Thoracic aorta (tissue), 2 donors: ENCODE measurements around the gene BTBD8. TPM values are rescaled to one million over a fixed set of nuclear protein-coding genes. Genes with fewer than 3 reads are reported as not detected.

Source experiments
- ATAC-seq: fragments of 150-250 bp; one replicate; pipeline ENCODE4 v1.8.0; 2017; ENCODE audit warnings: low read depth; ENCODE audit not compliant: insufficient number of reproducible peaks, low FRiP score
- DNase-seq: peaks from one replicate; pipeline ENCODE4 v3.0.0-alpha.2; 2020; ENCODE audit warnings: low spot score
- H3K27ac ChIP-seq, 2 donors: fragments of 200-600 bp; sonication (generic); 1 replicate in 1 of 2; 2 replicates in 1 of 2; pipeline ENCODE4 v1.5.1; 2016; ENCODE audit warnings: mild to moderate bottlenecking in 2 of 2, moderate library complexity in 2 of 2
- H3K27me3 ChIP-seq: fragments of 200-600 bp; sonication (generic); replicated peaks from 2 replicates; pipeline ENCODE4 v1.6.0; 2016; ENCODE audit warnings: mild to moderate bottlenecking; ENCODE audit not compliant: insufficient read depth
- H3K36me3 ChIP-seq: fragments of 200-600 bp; sonication (generic); one replicate; pipeline ENCODE4 v1.5.1; 2016
- H3K4me1 ChIP-seq, 2 donors: fragments of 200-600 bp; sonication (generic); 1 replicate in 1 of 2; 2 replicates in 1 of 2; pipeline versions ENCODE4 v1.5.1 to v1.6.0; 2016; ENCODE audit warnings: low read depth in 2 of 2, mild to moderate bottlenecking in 1 of 2; ENCODE audit not compliant: control insufficient read depth in 1 of 2
- H3K4me3 ChIP-seq: fragments of 200-600 bp; sonication (generic); 2 replicates; pipeline ENCODE4 v1.5.1; 2016; ENCODE audit warnings: mild to moderate bottlenecking
- H3K9me3 ChIP-seq: fragments of 200-600 bp; sonication (generic); 2 replicates; pipeline ENCODE4 v1.5.1; 2016
- total RNA-seq, 2 donors: library from RNA; depleted of rRNA; stranded (reverse); fragments of >200 nt; gene quantifications; one replicate each; pipeline versions ENCODE4 v1.1.0 to v1.2.3, GENCODE V29; 2016
- TF ChIP-seq, protein P1 (sequence below): fragments of 200-600 bp; sonication (generic); IDR thresholded peaks from one replicate; pipeline ENCODE4 v1.5.1; 2019; ENCODE audit warnings: antibody characterized with exemption

Gene BTBD8
- total RNA-seq, 2 donors from 2014 or later = 3.8 to 12.9 TPM

DNA sequence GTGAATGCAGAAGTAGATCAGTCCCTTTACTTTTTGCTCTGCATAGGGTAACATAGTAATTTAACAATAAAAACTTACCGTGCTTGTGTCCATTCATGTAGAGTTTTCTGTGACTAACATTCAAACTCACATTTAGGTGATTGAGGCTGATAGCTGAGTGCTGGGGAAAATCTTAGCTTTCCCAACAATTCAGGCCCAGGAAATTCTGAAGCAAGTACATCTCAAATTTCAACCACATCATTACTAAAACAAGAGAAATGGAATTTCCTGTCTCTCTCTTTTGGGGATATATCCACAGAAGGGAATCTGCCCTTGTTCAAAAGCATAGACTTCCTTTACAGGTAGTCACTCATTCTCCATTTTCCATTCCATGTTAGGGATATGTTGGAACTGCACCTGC is 104.5 kb downstream of the BTBD8 start:
- no peaks in the 10 kb centered on the region for H3K4me1 ChIP-seq
- no peak overlapping the region for H3K27ac ChIP-seq
- TF ChIP-seq, protein P1, sequence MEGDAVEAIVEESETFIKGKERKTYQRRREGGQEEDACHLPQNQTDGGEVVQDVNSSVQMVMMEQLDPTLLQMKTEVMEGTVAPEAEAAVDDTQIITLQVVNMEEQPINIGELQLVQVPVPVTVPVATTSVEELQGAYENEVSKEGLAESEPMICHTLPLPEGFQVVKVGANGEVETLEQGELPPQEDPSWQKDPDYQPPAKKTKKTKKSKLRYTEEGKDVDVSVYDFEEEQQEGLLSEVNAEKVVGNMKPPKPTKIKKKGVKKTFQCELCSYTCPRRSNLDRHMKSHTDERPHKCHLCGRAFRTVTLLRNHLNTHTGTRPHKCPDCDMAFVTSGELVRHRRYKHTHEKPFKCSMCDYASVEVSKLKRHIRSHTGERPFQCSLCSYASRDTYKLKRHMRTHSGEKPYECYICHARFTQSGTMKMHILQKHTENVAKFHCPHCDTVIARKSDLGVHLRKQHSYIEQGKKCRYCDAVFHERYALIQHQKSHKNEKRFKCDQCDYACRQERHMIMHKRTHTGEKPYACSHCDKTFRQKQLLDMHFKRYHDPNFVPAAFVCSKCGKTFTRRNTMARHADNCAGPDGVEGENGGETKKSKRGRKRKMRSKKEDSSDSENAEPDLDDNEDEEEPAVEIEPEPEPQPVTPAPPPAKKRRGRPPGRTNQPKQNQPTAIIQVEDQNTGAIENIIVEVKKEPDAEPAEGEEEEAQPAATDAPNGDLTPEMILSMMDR = no peak
- H3K4me3 ChIP-seq = no peak overlapping the region
- no peaks in the 10 kb centered on the region for H3K36me3 ChIP-seq
- H3K9me3 ChIP-seq = no peaks in the 10 kb centered on the region
- DNase-seq (no peak), ATAC-seq (no peak)
- H3K27me3 ChIP-seq = no peaks in the 10 kb centered on the region

DNA sequence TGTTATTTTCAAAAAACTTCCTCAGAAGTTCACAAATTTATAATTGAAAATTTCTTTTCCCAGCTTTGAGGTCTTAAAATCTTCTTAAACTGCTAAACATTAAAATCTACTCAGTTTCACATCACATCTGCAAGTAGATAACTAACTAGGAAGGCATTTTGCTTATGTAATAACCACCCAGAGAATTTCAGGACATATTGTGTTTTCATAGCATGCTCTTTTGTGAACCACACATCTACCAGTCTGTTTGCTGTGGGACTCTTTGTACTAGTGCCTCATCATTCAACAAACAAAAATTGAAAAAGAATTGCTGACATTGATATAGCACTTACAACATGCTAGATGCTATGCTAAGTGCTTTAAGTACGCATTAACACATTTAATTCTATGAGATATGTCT is 105.9 kb downstream of the BTBD8 start:
- H3K36me3 ChIP-seq = no peaks in the 10 kb centered on the region
- no peak for ATAC-seq
- H3K4me3 ChIP-seq = no peak overlapping the region
- no peak for DNase-seq
- H3K9me3 ChIP-seq = no peaks in the 10 kb centered on the region
- H3K4me1 ChIP-seq = no peaks in the 10 kb centered on the region
- H3K27me3 ChIP-seq = no peaks in the 10 kb centered on the region
- TF ChIP-seq, protein P1 = no peak
- H3K27ac ChIP-seq = no peak overlapping the region

DNA sequence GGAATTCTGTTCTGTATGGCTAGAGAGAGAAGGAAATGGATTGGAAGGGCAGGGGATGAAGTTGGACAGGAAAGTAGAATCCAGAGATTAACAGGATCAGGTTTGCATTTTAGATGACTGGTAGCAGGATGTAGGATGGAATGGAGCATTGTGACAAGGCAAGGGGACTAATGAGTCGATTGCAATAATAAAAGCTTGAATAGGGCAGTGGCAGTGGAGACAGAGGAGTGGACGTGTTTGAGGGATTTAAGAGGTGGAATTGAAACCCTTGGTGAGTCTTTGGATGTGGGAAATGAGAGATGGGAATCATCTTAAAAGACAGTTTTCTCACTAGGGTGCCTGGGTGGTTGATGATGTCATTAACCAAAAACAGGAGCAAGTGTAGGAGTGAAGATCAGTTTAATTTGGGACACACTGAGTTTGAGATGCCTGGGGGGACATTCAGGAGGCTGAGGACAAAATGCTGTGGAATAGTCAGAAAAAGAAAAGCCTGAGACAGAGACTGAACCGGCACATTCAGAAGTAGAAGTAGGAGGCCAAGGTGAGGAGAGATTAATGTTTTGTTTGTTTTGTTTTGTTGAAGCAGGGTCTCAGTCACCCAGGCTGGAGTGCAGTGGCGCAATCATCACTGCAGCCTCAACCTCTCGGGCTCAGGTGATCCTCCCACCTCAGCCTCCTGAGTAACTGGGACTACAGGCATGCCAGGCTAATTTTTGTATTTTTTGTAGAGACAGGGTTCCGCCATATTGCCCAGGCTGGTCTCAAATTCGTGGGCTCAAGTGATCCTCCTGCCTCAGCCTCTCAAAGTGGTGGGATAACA is 108.5 kb downstream of the BTBD8 start:
- H3K4me3 ChIP-seq = no peak overlapping the region
- no peaks in the 10 kb centered on the region for H3K9me3 ChIP-seq
- no peak overlapping the region for H3K27ac ChIP-seq
- H3K27me3 ChIP-seq = no peaks in the 10 kb centered on the region
- ATAC-seq (no peak), DNase-seq (no peak)
- H3K36me3 ChIP-seq = no peaks in the 10 kb centered on the region
- no peaks in the 10 kb centered on the region for H3K4me1 ChIP-seq
- TF ChIP-seq, protein P1 = no peak

DNA sequence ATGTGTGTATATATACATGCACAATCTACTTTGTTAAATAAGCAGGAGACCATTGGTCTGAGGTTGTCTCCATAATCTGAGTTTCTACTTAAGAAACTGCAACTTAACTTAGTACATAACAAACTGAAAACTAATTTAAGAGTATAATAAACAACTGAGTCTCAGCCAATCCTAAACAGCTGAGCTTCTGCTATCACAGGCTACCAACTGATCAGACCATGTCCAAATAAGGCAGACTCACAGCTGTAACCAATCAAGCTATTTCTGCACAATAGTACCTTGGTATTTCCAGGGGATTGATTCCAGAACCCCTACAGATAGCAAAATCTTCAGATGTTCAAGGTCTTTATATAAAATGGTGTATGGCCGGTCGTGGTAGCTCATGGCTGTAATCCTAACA is 111.6 kb downstream of the BTBD8 start:
- H3K4me3 ChIP-seq = no peak overlapping the region
- no peaks in the 10 kb centered on the region for H3K36me3 ChIP-seq
- peaks cover 0 to 8% of the 10 kb centered on the region in 2 donors for H3K4me1 ChIP-seq
- no peaks in the 10 kb centered on the region for H3K27me3 ChIP-seq
- ATAC-seq (no peak), DNase-seq (no peak)
- H3K27ac ChIP-seq = no peak overlapping the region
- no peaks in the 10 kb centered on the region for H3K9me3 ChIP-seq
- TF ChIP-seq, protein P1 = no peak

DNA sequence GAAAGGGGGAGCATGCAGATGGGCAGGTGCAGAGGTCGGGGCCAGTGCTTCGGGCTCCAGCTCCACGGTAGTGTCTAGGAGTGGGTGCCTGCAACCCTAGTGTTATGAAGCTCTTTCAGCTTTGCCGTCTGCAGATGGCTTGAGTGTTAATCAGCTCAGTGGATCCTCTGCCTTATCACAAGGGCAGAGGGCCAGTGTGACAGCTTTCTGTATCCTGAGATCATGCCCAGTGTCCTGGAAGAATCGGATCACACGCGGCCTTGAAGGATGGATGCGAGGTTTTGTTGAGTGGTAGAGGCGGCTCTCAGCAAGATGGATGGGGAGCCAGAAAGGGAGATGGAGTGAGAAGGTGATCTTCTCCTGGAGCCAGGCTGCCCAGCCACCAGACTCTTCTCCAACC is 112.1 kb downstream of the BTBD8 start:
- H3K27me3 ChIP-seq = no peaks in the 10 kb centered on the region
- TF ChIP-seq, protein P1 = no peak
- H3K9me3 ChIP-seq = no peaks in the 10 kb centered on the region
- no peak for DNase-seq
- H3K36me3 ChIP-seq = no peaks in the 10 kb centered on the region
- peaks cover 0 to 8% of the 10 kb centered on the region in 2 donors for H3K4me1 ChIP-seq
- ATAC-seq = no peak
- no peak overlapping the region for H3K4me3 ChIP-seq
- H3K27ac ChIP-seq = no peak overlapping the region
